Natural killer cell (primary cell): ENCODE data around the gene TYRO3. TPM values are rescaled to one million over a fixed set of nuclear protein-coding genes. Genes with fewer than 3 reads are reported as not detected.

Experiments used
- ATAC-seq, 3 donors: fragments of 150-1000 bp in 2 of 3; fragments of 200-7000 bp in 1 of 3; cut with Tn5 transposase; 1 replicate in 1 of 3; 2 replicates in 2 of 3; pipeline ENCODE4 v1.10.0; 2021; ENCODE audit warnings: mild to moderate bottlenecking in 2 of 3, moderate library complexity in 2 of 3
- DNase-seq, 2 donors: peaks; one replicate each; pipeline versions ENCODE4 v3.0.0 to v3.0.0-alpha.2; 2013 to 2021; ENCODE audit warnings: mixed read lengths in 1 of 2
- H3K27ac ChIP-seq: one replicate; pipeline ENCODE4 v1.5.1; 2013; ENCODE audit warnings: mild to moderate bottlenecking, low read length
- H3K27me3 ChIP-seq: one replicate; pipeline ENCODE4 v1.6.1; 2013; ENCODE audit warnings: low read length; ENCODE audit not compliant: control insufficient read depth, insufficient read depth
- H3K36me3 ChIP-seq: one replicate; pipeline ENCODE4 v1.6.1; 2013; ENCODE audit warnings: low read length; ENCODE audit not compliant: control insufficient read depth, insufficient read depth
- H3K4me1 ChIP-seq: one replicate; pipeline ENCODE4 v1.6.1; 2013; ENCODE audit warnings: low read length; ENCODE audit not compliant: control insufficient read depth, insufficient read depth
- H3K4me3 ChIP-seq: one replicate; pipeline ENCODE4 v1.5.1; 2013; ENCODE audit warnings: low read length
- H3K9me3 ChIP-seq: one replicate; pipeline ENCODE4 v1.6.1; 2013; ENCODE audit warnings: low read length; ENCODE audit not compliant: control insufficient read depth, insufficient read depth
- H3K27ac Mint-ChIP-seq, 2 donors: one replicate each; pipeline ENCODE4 v1.8.0; 2022; ENCODE audit warnings: mild to moderate bottlenecking in 2 of 2, mixed read lengths in 2 of 2, moderate library complexity in 1 of 2
- H3K27me3 Mint-ChIP-seq, 2 donors: one replicate each; pipeline ENCODE4 v1.8.0; 2022; ENCODE audit warnings: low read depth in 2 of 2, mixed read lengths in 2 of 2
- H3K36me3 Mint-ChIP-seq: one replicate; pipeline ENCODE4 v1.8.0; 2022; ENCODE audit warnings: mixed read lengths
- H3K4me1 Mint-ChIP-seq, 2 donors: one replicate each; pipeline ENCODE4 v1.8.0; 2022; ENCODE audit warnings: mixed read lengths in 2 of 2
- H3K4me3 Mint-ChIP-seq: one replicate; pipeline ENCODE4 v1.8.0; 2022; ENCODE audit warnings: mild to moderate bottlenecking, moderate library complexity, mixed read lengths
- H3K9me3 Mint-ChIP-seq, 2 donors: one replicate each; pipeline ENCODE4 v1.8.0; 2022; ENCODE audit warnings: mixed read lengths in 2 of 2
- CTCF ChIP-seq: fragments of 200-600 bp; IDR thresholded peaks from one replicate; pipeline ENCODE4 v1.8.0; 2022; ENCODE audit warnings: antibody characterized with exemption
- WGBS: methylation state at CpG from one replicate; pipeline ENCODE4 v1.1.7; 2013; ENCODE audit warnings: missing lambda C conversion rate; ENCODE audit not compliant: insufficient coverage; 5-methylcytosine and 5-hydroxymethylcytosine counted together
- intact Hi-C: fragments of 100-400 bp; cut with micrococcal nuclease; formaldehyde crosslinking; loops from one replicate; pipeline ENCODE4 v1.14.2; 2022
- total RNA-seq, 4 donors: library from RNA; stranded (reverse); fragments of 120-200 nt in 1 of 4; gene quantifications; one replicate each; pipeline versions ENCODE4 v1.2.3 to v1.2.4, GENCODE V29; 2013 to 2022

Gene TYRO3
- total RNA-seq, 3 donors from 2014 or later (not counting 1 experiment from before 2014, with no cell fraction given): 0.25 to 0.80 (median 0.36) TPM

- no peak overlapping the region for H3K27ac Mint-ChIP-seq
- intact Hi-C loops: no loop called here
Measured at GRCh38 chr15:41511899-41512369, 47.1 kb upstream of the TYRO3 start.

GRCh38 chr15:41512512-41512939 is 46.5 kb upstream of the TYRO3 start:
- Mint-ChIP-seq H3K36me3 (no peaks in the 10 kb centered on the region), H3K27ac (peak overlapping the region in 1 of 2 donors; percentile 66), H3K9me3 (no peaks in the 10 kb centered on the region), H3K4me1 (peaks cover 25 to 26% of the 10 kb centered on the region in 2 donors), H3K27me3 (peaks cover 0 to 19% of the 10 kb centered on the region in 2 donors), H3K4me3 (peak overlapping the region; percentile 86)
- Histone ChIP-seq H3K9me3 (no peaks in the 10 kb centered on the region), H3K27ac (no peak overlapping the region), H3K27me3 (peaks cover 16% of the 10 kb centered on the region), H3K36me3 (no peaks in the 10 kb centered on the region), H3K4me1 (peaks cover 34% of the 10 kb centered on the region), H3K4me3 (peak overlapping the region; percentile 27)
- intact Hi-C loops: no loop called here
- TF ChIP-seq CTCF: no peak
- DNase-seq (peak in 1 of 2 donors; percentile 16), ATAC-seq (peak in 2 of 3 donors; percentile 10 to 14)
- WGBS: 11% methylated on average over 33 of the region's 33 CpGs

More at GRCh38 chr15:41511899-41512369, 47.1 kb upstream of the TYRO3 start:
- Mint-ChIP-seq H3K27me3 (peaks cover 0 to 19% of the 10 kb centered on the region in 2 donors), H3K36me3 (no peaks in the 10 kb centered on the region), H3K9me3 (no peaks in the 10 kb centered on the region), H3K4me1 (peaks cover 25 to 26% of the 10 kb centered on the region in 2 donors), H3K4me3 (peak overlapping the region; percentile 86)
- TF ChIP-seq CTCF: no peak
- 4% methylated on average over 49 of the region's 49 CpGs for WGBS
- Histone ChIP-seq H3K9me3 (no peaks in the 10 kb centered on the region), H3K36me3 (no peaks in the 10 kb centered on the region), H3K4me1 (peaks cover 34% of the 10 kb centered on the region), H3K27ac (no peak overlapping the region), H3K4me3 (peak overlapping the region; percentile 27), H3K27me3 (peaks cover 16% of the 10 kb centered on the region)
- DNase-seq: peak in 1 of 2 donors; percentile 51
- peak in 1 of 3 donors; percentile 9 for ATAC-seq

GRCh38 chr15:41512940-41513505 is 46.0 kb upstream of the TYRO3 start:
- H3K36me3 Mint-ChIP-seq: no peaks in the 10 kb centered on the region
- no peaks in the 10 kb centered on the region for H3K36me3 ChIP-seq
- intact Hi-C loops: no loop called here
- WGBS: 1% methylated on average over 40 of the region's 40 CpGs
- peaks cover 25 to 26% of the 10 kb centered on the region in 2 donors for H3K4me1 Mint-ChIP-seq
- peaks cover 0 to 19% of the 10 kb centered on the region in 2 donors for H3K27me3 Mint-ChIP-seq
- no peak for TF ChIP-seq CTCF
- H3K27ac ChIP-seq: no peak overlapping the region
- ATAC-seq: peak; percentile 27 to 59 (median 46)
- H3K9me3 Mint-ChIP-seq: no peaks in the 10 kb centered on the region
- peak overlapping the region; percentile 86 for H3K4me3 Mint-ChIP-seq
- peaks cover 16% of the 10 kb centered on the region for H3K27me3 ChIP-seq
- no peaks in the 10 kb centered on the region for H3K9me3 ChIP-seq
- DNase-seq: peak; percentile 34 to 58
- peaks cover 34% of the 10 kb centered on the region for H3K4me1 ChIP-seq
- H3K27ac Mint-ChIP-seq: peak overlapping the region in 1 of 2 donors; percentile 66
- H3K4me3 ChIP-seq: peak overlapping the region; percentile 27
